HG03558 (cell line): Measurements from ENCODE around the gene VANGL1.

ENCODE experiments used
- ATAC-seq: cut with Tn5 transposase; IDR thresholded peaks from one replicate; pipeline ENCODE4 v1.9.1; 2021; ENCODE audit warnings: moderate number of reproducible peaks; ENCODE audit not compliant: unreplicated experiment; ENCODE audit errors: extremely low read depth

VANGL1 gene

DNA sequence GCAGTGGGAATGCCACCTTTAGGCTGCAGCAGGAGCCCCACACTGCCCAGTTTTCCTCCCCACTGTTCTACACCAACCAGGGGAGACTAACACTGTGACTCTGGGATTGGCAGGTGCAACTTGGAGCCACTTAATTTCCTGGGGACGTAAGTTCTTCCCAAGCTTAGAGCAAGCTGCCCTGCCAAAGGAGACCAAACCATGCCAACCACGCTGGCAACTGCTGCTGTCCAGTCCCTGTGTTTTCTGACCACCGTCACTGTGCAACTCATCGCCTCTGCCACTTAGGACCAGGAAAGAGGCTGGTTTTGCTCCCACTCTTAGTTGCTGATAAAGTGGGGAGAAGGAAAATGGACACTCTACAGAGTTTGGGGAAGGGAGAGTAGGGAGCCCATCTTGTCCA is 50.5 kb downstream of the VANGL1 start:
- no peak for ATAC-seq

DNA sequence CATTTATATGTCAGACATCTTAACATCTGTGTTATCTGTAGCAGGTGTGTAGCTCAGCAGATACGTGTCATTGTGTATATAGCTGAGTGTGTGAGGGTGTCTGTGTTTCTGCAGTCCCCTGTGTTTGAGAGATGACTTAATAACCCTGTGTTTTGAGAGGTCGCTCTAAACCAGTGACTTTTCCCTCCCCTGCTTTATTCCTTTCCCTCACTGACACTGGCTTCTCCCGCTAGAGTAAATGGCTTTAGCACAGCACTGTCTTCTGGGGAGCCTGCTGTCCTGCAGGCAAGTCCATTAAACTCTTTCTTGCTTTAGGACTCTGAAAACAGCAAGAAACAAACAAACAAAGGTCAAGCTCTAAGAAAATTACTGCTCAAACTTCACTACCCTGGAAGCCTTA is 53.0 kb downstream of the VANGL1 start:
- ATAC-seq = no peak

DNA sequence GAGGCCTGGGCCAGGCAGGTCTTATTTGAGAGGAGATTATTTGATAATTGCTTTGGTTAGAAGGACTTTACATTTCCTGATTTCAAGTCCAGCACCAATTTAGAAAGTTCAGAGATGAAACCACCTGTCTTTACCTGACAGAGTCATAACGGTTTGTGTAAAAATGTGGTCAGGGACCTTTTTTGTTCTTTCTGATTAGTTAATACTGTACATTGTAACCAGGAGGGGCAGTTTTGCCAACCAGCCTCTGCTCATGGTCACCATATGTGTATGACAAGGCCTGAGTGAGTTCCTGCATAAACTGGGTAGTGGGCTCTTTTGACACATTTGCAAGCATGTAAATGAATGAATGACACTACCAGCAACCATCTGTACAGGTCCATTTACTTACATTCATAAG is 55.8 kb downstream of the VANGL1 start:
- no peak for ATAC-seq

DNA sequence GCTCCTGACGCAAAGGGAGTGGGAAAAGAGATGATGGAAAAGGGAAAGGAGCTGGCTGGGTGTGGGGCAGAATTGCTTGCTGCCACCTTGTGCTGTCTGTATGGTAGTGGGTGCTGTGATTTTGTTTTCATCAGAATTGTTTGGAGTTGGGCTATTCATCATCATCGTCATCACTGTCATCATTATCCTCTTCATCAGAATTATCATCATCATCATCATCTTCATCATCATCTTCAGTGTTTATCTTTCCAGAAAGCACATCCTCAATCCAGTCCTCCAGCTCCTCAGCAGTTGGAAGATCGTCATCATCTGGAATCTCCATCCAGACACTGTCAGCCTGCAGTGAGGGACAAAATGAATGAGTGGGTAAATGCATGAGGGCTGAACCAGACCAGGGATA is 59.3 kb downstream of the VANGL1 start:
- ATAC-seq = no peak

DNA sequence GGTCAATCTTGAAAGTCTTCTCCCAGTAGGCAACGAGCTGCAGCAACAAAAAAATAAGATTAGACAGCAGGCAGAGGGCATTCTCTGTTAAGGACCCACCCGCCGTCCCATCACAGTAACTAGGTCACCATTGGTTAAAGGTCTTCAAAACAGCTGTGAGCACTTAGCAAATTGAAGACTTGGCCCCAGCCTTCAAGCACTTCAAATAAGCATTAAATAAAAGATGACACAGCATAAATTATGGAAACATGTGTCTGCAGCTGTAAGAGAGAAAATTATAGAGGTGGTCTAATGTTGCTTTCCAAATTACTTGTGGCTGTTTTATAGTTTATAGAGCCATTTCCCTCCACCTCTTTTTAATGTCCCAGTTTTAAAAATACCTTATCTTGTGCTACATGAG is 61.2 kb downstream of the VANGL1 start:
- no peak for ATAC-seq

DNA sequence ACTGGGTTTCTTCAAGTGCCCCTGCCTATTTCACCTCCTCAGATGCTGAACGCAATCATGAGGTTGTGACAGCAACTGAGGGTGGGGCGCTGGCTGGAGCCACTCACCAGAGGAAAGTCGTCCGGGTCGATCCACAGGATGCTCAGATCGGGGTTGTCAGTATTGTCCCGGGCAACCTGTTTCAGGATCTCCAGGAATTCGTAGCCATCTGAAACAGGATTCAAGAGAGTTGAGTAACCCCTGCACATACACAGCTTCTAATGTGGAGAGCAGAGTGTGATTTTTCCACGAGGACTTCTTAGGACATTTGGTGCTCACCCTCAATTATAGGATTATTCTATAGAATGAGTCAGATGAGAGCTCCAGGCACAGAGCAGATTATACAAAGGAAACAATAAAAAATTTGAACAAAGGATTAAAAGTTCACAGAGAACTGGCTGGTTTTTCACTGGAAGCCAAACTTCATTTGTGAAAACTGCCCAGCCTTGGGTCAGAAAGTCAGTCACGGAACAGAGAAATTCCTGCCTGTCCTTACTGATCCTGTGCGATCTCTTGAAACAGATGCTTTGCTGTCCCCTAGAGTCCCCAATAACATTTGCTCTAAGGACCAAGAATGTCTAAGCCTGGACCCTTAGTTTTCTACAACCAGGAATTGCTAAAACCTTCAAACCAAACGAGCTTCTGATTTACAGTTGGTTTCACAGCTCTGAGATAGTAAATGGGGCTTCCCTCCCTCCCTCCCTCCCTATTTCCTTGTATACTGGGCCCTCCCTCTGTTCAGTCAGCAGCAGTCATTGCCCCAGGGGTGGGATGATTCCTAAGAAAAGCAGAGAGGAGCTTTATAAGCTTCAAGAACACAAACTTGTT is 63.5 kb downstream of the VANGL1 start:
- ATAC-seq = no peak

DNA sequence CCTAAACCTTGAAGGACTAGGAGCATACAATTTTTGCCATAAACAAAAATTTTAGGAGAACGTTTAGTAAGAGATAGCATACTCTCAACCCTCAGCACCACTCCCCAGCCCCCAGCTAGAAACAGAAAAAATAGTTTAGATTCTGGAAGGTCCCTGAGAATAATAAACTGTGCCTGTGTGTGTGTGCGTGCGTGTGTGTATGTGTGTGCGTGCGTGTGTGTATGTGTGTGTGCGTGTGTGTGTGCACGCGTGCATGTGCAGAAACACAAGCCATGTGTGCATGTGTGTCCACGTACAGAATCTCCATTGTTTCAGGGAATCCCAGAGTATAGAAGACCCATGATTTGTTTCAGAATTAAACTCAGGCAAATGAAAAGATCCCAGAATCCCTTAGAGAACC is 64.2 kb downstream of the VANGL1 start:
- ATAC-seq = no peak

DNA sequence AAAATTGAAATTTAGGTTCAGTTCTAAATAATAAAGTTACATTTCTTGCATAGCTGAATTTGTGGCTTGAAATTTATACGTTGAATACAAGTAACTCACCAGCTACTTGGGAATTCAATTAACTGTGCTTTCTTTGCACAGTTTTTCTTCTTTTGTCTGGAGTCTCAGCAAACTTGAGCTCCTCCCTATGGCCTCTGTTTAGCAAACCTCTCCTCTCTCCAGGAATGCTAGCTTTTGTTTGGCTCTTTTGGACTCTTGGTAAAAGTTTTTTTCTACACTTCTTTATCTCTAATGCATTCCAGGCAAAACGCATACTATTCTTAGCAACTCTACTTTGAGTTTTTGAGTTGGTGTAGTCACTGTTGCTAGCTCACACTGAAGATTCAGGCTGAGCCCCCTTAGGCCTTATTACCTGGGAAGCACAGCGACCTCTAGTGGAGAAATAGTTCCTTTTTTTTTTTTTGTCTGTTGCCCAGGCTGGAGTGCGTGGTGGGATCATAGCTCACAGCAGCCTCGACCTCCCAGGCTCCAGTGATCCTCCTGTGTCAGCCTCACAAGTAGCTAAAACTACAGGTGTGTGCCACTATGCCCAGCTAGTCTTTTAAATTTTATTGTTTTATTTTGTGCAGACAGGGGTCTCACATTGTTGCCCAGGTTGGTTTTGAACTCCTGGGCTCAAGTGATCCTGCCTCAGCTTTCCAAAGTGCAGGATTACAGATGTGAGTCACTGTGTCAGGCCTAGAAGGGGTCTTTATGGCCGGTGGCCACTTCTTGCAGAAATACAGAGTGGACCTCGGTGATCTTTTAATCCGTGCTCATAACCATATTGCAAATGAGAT is 65.0 kb downstream of the VANGL1 start:
- no peak for ATAC-seq

DNA sequence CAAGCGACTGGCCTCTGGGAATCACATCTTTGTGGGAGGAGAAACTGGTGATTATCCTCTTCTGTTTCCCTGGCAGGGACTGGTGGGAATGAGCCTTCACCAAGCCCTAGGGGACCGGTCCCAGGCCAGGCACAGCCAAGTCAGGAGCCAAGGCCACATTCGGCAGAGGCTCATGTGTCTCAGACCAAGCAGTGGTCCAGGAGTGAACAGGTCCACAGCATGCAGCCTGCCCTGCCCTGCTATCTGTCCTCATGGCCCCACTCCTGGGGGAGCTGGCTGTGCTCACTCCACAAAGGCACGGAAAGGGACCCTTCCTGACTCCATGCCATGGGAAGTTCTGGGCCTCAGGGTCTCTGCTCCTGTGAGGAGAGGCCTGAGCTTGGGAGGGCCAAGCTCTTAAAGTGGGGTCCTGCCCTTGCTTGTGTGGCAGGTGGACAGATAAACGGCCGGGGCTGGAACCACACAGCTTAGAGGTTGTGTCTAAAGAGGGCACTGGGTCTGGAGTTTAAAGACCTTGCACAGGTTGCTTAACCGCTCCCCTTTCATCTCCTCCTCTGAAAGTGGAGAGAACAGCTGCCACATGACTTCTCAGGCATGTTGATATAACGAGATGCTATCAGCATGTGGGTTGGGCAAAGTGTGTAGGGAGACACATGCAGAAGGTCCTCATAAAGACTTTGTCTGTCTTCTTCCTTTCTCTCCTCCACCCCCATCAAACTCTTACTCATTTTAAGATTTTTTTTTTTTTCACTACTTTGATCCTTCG is 69.3 kb downstream of the VANGL1 start:
- ATAC-seq = no peak

DNA sequence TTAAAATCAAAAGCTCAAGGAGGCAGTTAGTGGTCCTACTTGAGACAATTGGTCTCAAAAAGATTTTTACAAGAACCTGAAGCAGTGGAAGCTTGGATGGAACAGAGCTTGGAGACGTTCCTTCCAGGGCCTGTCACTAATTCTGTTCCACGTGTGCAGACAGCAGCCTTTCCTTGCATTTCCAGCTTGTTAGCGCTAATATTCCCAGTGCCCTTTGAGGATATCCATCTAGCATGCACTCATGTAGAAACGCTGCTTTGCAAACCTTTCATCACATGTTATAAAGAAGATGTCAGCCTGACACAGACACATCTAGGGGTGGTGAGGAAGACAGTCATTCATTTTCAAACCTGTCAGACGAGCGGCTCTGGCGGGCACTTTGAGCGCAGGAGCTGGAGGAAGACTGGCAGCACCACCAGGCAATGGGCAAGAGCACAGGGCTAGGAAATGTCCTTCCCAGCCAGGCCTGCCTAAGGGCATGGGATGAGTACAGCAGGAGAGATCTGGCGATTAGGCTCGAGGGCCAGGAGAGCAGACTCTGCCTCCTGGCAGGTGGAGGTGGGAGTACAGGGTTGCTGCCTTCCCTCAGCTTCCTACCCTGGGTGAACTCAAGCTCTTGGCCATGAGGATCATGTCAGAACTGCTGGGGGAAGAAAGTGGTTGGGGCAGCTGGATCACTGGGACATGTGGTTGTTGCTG is 71.3 kb downstream of the VANGL1 start:
- no peak for ATAC-seq

DNA sequence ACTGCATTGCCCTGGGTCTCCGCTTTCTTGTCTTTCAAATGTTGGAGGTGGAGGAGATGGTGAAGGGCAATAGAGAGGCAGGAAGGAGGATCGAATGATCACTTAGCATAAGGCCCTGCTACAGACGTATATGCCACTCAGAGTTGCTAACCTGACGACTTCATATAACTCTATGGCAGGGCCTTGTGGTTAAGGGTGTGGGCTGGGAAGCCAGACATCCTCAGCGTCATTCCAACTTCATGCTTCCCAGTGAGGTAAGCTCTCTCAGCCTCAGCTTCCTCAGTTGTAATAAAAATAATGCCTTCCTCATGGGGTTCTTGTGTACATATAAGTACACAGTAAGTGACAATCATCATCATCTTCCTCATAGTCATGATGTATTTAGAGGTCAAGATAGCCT is 72.1 kb downstream of the VANGL1 start:
- ATAC-seq = no peak

DNA sequence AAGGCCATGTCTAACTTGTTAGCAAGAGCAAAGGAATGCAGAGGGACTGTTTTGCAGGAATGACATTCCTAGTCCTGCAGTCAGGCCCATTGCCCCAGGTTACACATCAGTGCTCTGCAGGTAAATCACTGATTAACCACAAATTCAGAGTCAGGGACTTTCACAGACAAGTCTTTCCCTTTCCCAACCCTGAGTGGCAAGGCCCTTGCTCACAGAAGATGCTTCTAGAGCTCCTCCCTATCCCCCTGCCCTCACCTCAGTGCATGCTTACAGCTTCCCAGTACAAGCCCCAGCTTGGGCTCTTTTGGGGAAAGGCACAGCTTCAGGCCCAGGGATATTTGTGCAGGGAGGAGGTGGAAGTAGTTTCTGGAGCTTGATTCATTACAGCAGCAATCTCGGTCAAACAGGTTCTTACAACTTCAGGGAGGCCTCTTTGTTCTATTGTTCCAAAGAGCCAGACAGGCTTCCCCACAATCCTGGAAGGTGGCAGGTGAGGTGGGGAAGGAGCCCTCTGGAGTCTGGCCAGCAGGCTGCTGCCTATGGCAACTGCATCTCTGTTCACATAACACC is 72.9 kb downstream of the VANGL1 start:
- ATAC-seq = no peak

DNA sequence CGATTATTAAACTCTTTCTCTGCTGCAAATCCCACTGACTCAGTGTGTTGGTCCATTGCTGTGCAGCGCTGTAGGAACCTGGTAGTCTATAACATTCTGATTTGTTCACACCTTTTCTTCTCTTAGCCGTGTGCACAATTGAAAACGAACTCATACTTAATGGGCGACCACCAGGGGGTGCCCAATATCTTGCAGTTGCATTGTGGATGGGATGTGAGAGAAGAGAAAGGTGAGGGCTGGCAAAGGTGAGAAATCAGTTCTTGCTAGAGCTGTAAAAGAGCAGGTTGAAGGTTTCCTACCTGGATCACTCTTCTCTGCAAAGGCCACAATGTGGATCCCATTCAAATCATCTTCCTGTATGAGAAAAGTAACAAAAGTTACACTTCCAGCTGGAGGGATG is 75.8 kb downstream of the VANGL1 start:
- no peak for ATAC-seq

DNA sequence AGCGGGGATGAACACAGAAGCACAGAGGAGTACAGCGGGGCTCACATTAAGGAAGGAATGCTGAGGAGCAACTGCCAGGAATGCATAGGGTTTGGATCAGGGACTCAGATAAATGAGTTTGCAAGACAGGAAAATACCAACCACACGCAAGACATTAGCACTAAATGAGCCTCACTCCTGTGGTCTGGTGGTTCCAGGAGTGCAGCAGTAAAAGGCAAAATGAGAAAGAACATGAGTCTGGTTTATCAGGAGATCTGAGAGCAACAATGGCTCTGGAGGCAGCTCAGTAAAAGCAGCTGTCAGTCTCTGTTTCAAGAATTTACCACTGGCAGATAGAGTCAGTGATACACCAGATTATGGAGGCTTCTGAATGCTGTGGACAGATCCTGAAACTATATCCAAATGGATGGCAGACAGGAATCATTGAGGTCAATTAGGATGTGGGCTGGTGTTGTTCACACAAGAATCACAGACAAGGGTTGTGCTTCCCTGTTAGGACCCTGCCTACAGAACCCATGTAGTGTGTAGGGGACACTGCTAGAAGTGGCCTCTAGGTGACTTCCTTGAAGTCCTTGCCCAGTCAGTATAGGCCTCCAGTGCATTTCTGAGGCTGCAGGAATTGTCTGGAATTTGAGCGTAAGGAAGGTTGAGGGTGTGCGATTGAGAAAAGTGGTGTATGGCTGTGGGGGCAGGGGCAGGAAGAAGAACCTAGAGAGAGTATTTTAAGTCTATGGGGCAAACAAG is 76.4 kb downstream of the VANGL1 start:
- no peak for ATAC-seq

DNA sequence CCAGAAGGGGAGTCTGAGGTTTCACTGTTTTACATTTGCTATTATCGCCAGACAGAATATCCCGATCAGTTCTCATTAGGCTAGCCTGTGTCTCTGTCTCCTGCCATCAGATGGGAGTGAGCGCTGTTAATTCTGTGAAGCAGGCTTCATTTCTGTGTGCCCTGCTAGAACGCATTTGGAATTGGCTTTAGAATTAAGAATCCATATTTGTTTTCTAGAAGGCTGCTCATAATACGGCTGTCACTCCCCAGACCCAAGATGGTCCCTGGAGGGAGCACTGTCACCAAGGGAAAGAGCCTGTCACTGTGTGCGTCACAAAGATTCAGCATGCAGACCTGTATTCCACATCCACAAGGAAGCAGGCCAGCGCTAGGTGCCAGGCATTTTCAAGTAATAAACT is 77.5 kb downstream of the VANGL1 start:
- no peak for ATAC-seq

DNA sequence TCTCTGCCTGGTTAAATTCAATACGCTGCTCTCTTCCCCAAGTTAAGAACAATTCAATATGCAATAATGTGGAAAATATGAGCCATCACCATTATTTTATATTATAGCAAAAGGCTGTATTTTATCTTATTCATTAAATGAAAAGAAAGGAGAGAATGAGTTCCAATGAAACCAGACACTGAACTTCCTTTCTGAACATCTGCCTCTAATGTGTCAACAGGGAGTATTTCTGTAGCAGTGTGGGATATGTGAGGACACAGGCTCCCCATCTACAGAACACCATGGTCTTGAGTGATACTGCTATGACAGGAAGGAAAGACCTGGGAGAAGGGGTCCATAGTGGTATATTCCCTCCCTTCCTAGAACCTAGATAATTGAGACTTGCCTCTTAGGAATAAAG is 80.5 kb downstream of the VANGL1 start:
- no peak for ATAC-seq

DNA sequence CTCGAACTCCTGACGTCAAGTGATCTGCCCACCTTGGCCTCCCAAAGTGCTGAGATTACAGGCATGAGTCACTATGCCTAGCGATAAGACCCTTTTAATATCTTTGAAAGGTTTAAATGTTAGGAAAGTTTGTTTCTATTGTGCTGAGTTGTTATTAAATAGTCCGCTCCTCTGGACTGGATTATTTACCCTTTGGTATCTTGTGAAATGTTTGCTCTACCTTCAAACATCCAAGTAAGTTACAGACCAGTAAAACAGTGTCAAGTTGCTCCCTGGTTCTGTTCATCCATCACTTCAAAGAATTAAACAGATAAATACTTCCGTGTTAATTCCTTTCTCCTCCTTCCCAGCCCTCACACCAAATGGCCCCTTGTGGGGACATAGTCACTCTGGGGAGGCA is 82.0 kb downstream of the VANGL1 start:
- ATAC-seq = no peak

DNA sequence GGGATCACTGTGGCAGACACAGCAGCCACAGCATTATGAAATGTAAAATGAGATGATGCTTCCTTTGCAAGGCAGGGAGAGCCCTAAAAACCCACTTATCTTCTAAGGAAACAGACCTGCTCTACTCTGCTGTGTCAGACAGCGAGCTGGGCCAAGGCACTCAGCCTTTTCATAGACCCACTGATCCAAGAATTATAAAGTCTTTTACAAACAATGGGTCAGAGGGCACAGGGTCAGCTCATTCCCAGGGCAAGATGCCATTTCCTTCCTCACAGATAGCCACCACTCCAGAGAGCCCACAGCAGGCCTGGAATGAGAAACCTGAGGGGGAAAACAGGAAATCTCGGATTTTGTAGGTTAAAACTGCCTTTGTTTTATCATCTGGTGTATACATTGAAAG is 83.8 kb downstream of the VANGL1 start:
- no peak for ATAC-seq

DNA sequence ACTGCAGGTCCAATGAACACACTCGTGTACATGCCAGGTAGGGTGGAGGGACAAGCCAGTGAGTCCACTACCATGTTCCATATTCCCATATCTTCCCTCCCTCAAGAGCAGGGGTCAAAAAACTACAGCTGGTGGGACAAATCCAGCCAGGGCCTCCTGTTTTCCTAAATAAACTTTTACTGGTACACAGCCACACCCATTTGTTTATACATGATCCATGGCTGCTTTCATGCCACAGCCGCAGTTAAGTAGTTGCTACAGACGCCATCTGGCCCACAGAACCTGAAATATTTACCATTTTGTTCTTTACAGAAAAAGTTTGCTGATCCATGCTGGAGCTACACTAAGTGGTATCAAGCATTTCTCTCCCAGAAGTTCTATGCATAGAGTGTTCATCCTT is 84.4 kb downstream of the VANGL1 start:
- ATAC-seq = no peak
